Small intestine (tissue), 7 donors: ENCODE data around the gene CYB561. TPM values are rescaled to one million over a fixed set of nuclear protein-coding genes. Genes with fewer than 3 reads are reported as not detected.

Source experiments
- DNase-seq, 2 donors: peaks; one replicate each; pipeline versions ENCODE4 v3.0.0 to v3.0.0-alpha.2; 2013
- FAIRE-seq: peaks from 2 replicates; lab custom pipeline; 2012; peaks lifted over from hg19 to GRCh38; lab: Jason Lieb, UNC
- H3K27ac ChIP-seq, 3 donors: one replicate each; pipeline ENCODE4 v1.5.1; 2013; ENCODE audit warnings: low read length in 2 of 3, mild to moderate bottlenecking in 2 of 3, control low read depth in 1 of 3, inconsistent platforms in 1 of 3, low read depth in 1 of 3, moderate library complexity in 1 of 3
- H3K27me3 ChIP-seq, 3 donors: one replicate each; pipeline ENCODE4 v1.6.1; 2013; ENCODE audit warnings: low read length in 3 of 3, inconsistent platforms in 1 of 3; ENCODE audit not compliant: control insufficient read depth in 3 of 3, insufficient read depth in 3 of 3
- H3K36me3 ChIP-seq, 3 donors: one replicate each; pipeline ENCODE4 v1.6.1; 2013; ENCODE audit warnings: low read length in 3 of 3, inconsistent platforms in 1 of 3, low read depth in 1 of 3, mild to moderate bottlenecking in 1 of 3, moderate library complexity in 1 of 3; ENCODE audit not compliant: control insufficient read depth in 3 of 3, insufficient read depth in 2 of 3
- H3K4me1 ChIP-seq, 3 donors: one replicate each; pipeline ENCODE4 v1.6.1; 2013; ENCODE audit warnings: low read length in 2 of 3, inconsistent platforms in 1 of 3, low read depth in 1 of 3, mild to moderate bottlenecking in 1 of 3, moderate library complexity in 1 of 3; ENCODE audit not compliant: control insufficient read depth in 3 of 3, insufficient read depth in 2 of 3
- H3K4me3 ChIP-seq, 3 donors: one replicate each; pipeline ENCODE4 v1.5.1; 2013; ENCODE audit warnings: low read length in 3 of 3, control low read depth in 1 of 3, inconsistent platforms in 1 of 3, low read depth in 1 of 3, mild to moderate bottlenecking in 1 of 3, moderate library complexity in 1 of 3
- H3K9me3 ChIP-seq, 2 donors: one replicate each; pipeline ENCODE4 v1.6.1; 2013; ENCODE audit warnings: low read depth in 1 of 2, low read length in 1 of 2; ENCODE audit not compliant: control insufficient read depth in 2 of 2, insufficient read depth in 1 of 2
- WGBS, 3 donors: extraction: QIAGEN DNeasy Blood & Tissue Kit; methylation state at CpG; one replicate each; pipeline ENCODE4 v1.1.7; 2013; 5-methylcytosine and 5-hydroxymethylcytosine counted together
- polyA plus RNA-seq, 4 donors: library from polyadenylated mRNA; stranded (reverse) in 3 of 4; unstranded in 1 of 4; fragments of 200-250 nt in 3 of 4; fragments of 120-200 nt in 1 of 4; gene quantifications; one replicate each; pipeline versions ENCODE4 v1.2.1 to v1.2.3, GENCODE V29; 2013
- donor health status: healthy with polysubstance abuse.
- donor health status: control.
- donor health status: control.
- donor health status: Bipolar disorder and iron deficiency.
- donor health status: healthy.

The CYB561 gene
- polyA plus RNA-seq, 4 donors: 18.4 to 60.2 (median 34.3) TPM

DNA sequence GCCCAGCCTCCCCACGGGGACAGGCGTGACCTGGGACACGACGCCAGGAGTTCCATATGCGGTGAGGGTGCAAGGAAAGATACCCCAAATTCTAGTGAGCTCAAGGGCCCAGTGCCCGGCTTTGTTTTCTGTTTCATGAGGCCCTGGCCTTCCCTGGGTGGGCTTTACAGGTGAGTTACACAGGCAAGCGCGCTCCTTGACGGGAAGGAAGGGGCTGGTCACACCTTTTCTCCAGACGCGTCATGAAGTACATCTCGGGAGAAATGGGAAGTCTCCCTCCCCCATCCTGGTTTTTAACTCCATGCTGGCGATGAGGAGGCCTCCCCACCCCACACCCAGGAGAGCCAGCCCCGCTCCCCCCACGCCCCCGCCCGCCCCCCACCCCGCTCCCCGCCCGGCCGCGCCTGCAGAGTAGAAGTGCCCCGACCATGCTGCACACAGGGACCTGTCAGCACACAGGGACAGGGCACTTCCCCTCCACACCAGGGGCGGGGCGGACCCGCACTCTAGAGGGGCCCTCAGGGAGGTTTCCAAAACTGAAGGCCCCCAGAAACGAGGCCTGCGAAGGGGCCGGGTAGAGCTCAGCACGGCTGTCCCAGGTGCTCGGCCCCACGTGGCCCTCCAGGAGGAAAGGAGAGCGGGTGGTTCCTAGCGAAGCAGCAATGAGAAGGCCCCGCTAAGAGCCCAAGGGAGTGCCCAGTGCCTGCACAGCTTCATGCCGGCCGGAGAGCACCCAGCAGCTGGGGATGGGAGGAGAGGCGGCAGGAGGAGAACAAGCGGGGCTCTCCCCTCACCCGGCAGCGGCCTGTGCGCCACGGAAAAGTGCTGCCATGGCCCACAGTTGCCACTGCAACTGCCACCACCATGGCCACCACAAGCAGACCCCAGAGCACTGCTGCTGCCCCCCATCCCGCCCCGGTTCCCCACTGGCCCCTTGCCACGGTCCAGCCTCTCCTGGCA is 7.7 kb downstream of the CYB561 start:
- Histone ChIP-seq H3K4me1 (peaks cover 2 to 39% (median 7%) of the 10 kb centered on the region in 3 donors), H3K27ac (peak overlapping the region in 1 of 3 donors; percentile 33), H3K9me3 (no peaks in the 10 kb centered on the region), H3K36me3 (peaks cover 0 to 59% (median 3%) of the 10 kb centered on the region in 3 donors), H3K4me3 (no peak overlapping the region), H3K27me3 (peaks cover 0 to 8% (median 0%) of the 10 kb centered on the region in 3 donors)
- DNase-seq (no peak), FAIRE-seq (no peak)
- WGBS, 3 donors: 65 to 80% (median 74%) methylated on average over 35 to 46 of the region's 46 CpGs

DNA sequence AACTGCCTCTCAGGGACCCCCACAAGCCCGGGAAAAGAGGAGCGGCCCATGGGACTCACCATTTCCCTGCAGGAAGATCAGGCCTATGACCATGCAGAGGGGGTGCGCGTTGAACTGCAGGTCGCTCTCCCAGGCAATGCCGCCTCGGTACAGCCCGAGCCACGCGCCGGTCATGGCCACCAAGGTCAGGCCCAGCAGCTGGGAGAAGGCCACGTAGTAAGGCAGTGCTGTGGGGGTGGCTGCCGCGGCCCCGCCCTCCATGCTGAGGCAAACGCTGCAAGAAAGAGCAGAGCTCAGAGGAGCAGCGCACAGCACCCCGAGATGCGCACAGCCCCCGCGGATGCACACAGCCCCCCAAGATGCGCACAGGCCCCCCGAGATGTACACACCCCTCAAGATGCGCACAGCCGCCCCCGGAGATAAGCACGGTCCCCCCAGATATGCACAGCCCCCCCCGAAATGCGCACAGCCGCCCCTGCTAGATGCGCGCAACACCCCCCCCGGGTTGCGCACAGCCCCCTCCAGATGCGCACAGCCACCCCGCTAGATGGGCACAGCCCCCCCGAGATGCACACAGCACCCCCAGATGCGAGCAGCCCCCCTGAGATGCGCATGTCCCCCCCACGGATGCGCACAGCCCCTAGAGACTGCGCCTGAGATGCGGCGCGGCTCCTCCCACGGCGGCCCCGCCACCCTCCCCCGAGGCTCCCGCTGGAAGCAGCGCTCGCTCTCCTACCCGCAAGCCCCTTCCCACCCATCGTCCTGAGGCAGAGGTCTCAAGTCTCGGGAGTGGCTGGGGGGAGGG is 8.6 kb downstream of the CYB561 start:
- H3K9me3 ChIP-seq: no peaks in the 10 kb centered on the region
- peaks cover 0 to 8% (median 0%) of the 10 kb centered on the region in 3 donors for H3K27me3 ChIP-seq
- peaks cover 5 to 48% (median 7%) of the 10 kb centered on the region in 3 donors for H3K4me1 ChIP-seq
- no peak overlapping the region for H3K27ac ChIP-seq
- no peak for DNase-seq
- H3K36me3 ChIP-seq: peaks cover 0 to 60% (median 3%) of the 10 kb centered on the region in 3 donors
- no peak for FAIRE-seq
- H3K4me3 ChIP-seq: no peak overlapping the region
- WGBS, 3 donors: 63 to 76% (median 75%) methylated on average over 47 to 55 of the region's 55 CpGs

DNA sequence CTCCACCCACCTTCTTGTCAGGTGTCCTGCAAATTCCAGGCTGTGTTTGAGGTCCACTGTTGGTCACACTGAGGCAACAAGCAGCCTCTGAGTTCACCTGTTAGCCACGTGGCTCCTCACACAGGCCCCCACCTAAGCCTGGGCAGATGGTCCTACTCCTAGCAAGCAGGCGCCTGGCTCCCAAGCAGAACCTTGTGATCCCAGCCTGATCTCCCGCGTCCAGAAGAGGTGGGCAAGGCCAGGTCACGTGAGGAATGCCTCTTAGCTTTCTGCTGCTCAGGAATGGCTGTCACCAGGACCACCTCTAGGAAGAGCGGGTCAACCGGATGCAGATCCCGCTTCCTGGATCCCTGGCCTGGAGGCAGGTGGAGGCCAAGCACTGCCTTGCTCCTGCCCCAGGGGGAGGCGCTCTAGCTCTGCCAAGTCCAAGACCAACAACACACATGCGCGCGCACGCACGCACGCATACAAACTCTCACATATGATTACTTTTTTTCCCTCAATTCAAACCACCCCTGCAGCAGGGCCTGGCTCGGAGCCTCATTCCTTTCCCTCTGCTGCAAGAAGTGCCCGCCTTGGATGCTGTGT is 9.5 kb downstream of the CYB561 start:
- H3K4me1 ChIP-seq: peaks cover 5 to 55% (median 7%) of the 10 kb centered on the region in 3 donors
- FAIRE-seq: no peak
- DNase-seq: no peak
- peaks cover 0 to 8% (median 0%) of the 10 kb centered on the region in 3 donors for H3K27me3 ChIP-seq
- H3K4me3 ChIP-seq: no peak overlapping the region
- peaks cover 2 to 60% (median 3%) of the 10 kb centered on the region in 3 donors for H3K36me3 ChIP-seq
- no peaks in the 10 kb centered on the region for H3K9me3 ChIP-seq
- 78 to 83% (median 79%) methylated on average over 17 of the region's 17 CpGs for WGBS, 3 donors
- H3K27ac ChIP-seq: peak overlapping the region in 2 of 3 donors; percentile 13 to 37

DNA sequence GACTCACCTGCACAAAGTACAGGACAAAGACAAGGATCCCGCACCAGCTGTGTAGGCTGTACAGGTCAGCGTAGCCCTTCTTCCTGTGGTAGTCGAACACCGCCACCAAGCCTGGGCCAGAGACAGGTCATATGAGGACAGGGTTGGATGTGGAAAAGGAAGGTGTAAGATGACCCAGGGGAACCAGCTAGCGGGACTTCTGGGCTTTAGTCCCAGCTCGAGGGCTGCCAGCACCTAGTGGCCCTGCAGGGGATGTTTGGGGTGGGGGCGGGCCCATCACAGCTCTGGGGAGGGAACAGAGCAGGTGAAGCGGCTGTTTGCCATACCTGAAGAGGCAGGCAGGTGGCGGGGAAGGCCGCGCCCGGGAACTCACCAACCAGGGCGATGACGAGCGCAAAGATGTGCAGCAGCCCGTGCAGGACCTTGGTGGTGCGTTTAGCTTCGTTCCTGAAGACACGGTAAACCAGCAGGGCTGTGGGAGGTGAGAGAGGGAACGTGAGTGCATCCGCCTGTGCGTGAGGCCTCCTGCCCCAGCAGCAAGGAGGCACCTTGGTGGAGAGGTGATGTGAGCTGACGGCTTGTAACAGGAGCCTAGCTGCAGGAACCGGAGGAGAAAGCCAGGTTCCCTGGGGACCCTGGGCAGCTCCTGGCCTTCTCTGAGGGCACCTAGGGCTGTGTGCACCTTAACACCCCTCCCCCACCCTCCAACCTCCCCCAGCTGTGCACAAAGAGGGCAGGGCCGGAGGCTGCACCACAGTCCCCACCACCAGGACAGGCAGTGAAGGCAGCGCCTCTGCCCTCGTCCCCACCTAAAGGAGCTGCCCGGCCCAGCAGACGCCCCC is 10.2 kb downstream of the CYB561 start:
- 27 to 71% (median 40%) methylated on average over 28 to 29 of the region's 29 CpGs for WGBS, 3 donors
- peak overlapping the region in 2 of 3 donors; percentile 37 to 55 for H3K27ac ChIP-seq
- FAIRE-seq: no peak

GRCh38 chr17:63434951-63435571 is 11.0 kb downstream of the CYB561 start:
- Histone ChIP-seq H3K9me3 (no peaks in the 10 kb centered on the region), H3K4me3 (no peak overlapping the region), H3K27ac (peak overlapping the region in 2 of 3 donors; percentile 37 to 55), H3K4me1 (peaks cover 5 to 49% (median 7%) of the 10 kb centered on the region in 3 donors), H3K36me3 (peaks cover 0 to 48% (median 2%) of the 10 kb centered on the region in 3 donors), H3K27me3 (peaks cover 0 to 8% (median 0%) of the 10 kb centered on the region in 3 donors)
- FAIRE-seq (no peak), DNase-seq (peak in 1 of 2 donors; percentile 92)
- WGBS, 3 donors: 26 to 48% (median 30%) methylated on average over 22 to 25 of the region's 25 CpGs

More for the DNA sequence above, 10.2 kb downstream of the CYB561 start:
- H3K27me3 ChIP-seq: peaks cover 0 to 8% (median 0%) of the 10 kb centered on the region in 3 donors
- no peaks in the 10 kb centered on the region for H3K9me3 ChIP-seq
- H3K4me1 ChIP-seq: peaks cover 5 to 57% (median 7%) of the 10 kb centered on the region in 3 donors
- peaks cover 1 to 57% (median 2%) of the 10 kb centered on the region in 3 donors for H3K36me3 ChIP-seq
- H3K4me3 ChIP-seq: no peak overlapping the region
- DNase-seq: peak in 1 of 2 donors; percentile 67

DNA sequence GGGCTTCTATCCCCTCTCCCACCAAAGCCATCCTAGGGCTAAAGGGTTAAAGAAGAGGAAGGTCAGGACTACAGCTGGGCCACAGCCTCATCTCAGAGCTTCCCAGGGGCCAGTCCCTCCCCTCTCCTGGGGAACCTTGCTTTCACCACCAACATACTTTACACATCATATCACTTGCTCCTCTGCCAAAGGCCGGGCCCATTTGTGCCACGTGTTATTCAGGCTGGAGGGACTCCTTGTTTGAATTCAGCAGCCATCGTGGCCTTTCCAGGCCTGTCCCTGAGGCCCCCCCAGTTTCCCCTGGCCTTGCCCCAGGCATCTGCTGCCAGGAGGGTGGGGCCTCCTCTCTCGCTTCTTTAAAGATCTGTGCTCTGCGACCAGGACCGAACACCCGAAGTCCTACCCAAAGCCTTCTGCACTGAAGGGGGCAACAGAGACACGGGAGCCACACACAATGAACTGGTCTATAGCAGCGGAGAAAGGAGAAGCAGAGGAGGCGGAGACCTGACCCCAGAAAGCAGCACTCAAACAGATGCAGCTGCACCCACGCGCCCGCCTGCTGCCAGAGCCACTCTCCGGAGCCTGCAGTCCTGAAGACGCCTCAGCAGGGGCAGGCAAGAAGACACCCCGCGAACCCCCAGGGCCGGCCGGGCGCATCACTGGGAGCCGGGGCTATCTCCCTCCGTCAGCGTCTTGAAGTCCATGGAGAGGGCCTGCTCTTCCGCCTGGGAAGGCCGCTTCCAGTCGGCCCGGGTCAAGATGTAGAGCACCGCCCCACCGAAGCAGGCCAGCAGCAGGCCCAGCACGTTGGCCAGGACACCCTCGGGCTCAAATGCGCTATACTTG is 12.1 kb downstream of the CYB561 start:
- DNase-seq (peak in 1 of 2 donors; percentile 29), FAIRE-seq (no peak)
- Histone ChIP-seq H3K27me3 (peaks cover 0 to 8% (median 0%) of the 10 kb centered on the region in 3 donors), H3K36me3 (peaks cover 0 to 50% (median 2%) of the 10 kb centered on the region in 3 donors), H3K9me3 (no peaks in the 10 kb centered on the region), H3K4me1 (peaks cover 5 to 46% (median 7%) of the 10 kb centered on the region in 3 donors), H3K27ac (peak overlapping the region; percentile 1 to 65 (median 22)), H3K4me3 (no peak overlapping the region)
- WGBS, 3 donors: 67 to 73% (median 72%) methylated on average over 31 to 32 of the region's 32 CpGs
